Testis (tissue), 2 donors: ENCODE measurements around the gene BMERB1.

Source experiments
- POLR2A ChIP-seq: fragments of 450-650 bp; IDR thresholded peaks from one replicate; pipeline ENCODE4 v1.6.1; 2017; ENCODE audit warnings: antibody characterized with exemption, mild to moderate bottlenecking, moderate library complexity
- TF ChIP-seq, protein P1 (sequence below), 3 experiments: fragments of 450-650 bp in 2 of 3; fragments of 200-600 bp in 1 of 3; sonication (generic) in 1 of 3; IDR thresholded peaks; one replicate each; pipeline ENCODE4 v1.5.1; 2016 to 2019; ENCODE audit warnings: antibody characterized with exemption in 3 of 3, mild to moderate bottlenecking in 2 of 3, moderate library complexity in 1 of 3

DNA sequence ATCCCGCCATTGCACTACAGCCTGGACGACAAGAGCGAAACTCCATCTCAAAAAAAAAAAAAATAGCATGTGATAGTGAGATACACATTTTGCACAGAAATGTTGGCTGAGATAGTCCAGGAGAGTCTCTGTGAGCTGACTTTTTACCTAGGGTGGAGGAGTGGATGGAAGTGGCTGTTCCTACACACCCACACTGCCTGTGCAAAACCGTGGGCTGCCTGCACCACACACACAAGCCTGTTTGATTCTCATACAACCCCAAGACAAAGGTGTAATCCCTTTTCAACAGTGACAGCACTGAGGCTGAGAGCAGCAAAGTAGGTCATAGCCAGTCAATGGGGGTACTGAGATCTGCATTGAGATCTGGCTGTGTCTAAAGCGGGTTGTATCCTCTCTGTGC lies 121.7 kb downstream of the BMERB1 start:
- TF ChIP-seq, protein P1, sequence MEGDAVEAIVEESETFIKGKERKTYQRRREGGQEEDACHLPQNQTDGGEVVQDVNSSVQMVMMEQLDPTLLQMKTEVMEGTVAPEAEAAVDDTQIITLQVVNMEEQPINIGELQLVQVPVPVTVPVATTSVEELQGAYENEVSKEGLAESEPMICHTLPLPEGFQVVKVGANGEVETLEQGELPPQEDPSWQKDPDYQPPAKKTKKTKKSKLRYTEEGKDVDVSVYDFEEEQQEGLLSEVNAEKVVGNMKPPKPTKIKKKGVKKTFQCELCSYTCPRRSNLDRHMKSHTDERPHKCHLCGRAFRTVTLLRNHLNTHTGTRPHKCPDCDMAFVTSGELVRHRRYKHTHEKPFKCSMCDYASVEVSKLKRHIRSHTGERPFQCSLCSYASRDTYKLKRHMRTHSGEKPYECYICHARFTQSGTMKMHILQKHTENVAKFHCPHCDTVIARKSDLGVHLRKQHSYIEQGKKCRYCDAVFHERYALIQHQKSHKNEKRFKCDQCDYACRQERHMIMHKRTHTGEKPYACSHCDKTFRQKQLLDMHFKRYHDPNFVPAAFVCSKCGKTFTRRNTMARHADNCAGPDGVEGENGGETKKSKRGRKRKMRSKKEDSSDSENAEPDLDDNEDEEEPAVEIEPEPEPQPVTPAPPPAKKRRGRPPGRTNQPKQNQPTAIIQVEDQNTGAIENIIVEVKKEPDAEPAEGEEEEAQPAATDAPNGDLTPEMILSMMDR (IDR thresholded peaks at IDR 0.05) = no peak
- no peak for TF ChIP-seq POLR2A
